T-helper 2 cell (primary cell): ENCODE measurements around the gene ARID1B.
A peak's percentile ranks its signal among the peaks of the same experiment; 100 is the strongest.

Source experiments
- DNase-seq, 5 experiments: peaks; one replicate each; pipeline versions ENCODE4 v3.0.0 to v3.0.0-alpha.2; 2012 to 2022

ARID1B gene

DNA sequence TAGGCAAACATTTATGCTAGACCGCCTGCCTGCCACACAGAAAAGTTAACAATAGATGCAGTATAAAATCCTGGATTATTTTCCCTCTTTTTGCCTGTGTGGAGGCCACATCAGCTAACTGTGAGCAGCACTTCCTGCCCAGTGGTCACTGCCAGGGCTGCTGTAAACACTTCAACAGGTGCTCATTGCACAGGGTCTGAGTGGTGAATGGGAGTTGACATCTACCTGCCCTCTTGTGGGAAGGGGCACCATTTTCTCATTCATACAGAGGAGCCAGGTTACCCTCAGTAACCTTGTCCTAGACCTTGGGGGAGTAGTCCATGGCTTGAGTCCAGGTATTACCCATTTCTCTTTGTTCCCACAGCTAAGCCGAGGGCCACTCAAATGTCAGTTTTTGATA, 310.8 kb downstream of the ARID1B start:
- no peak for DNase-seq

DNA sequence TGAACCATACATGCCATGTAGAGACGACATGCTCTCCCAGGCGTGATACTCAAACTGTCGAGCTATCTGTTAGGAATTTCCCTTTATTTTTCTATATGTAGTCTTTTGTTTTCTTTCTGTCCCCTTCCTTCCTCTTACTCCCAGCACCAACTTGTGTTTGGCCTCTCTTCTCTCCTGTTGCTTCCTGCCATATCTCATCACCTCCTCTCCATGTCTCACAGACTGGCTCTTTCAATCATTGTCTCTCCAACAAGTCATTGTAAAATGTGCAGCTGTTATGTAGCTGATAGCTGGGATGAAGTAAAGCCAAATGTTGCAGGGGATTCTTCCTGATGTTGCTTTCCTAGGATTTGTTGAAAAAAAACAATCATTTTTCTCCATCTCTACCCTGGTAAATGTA, 311.7 kb downstream of the ARID1B start:
- DNase-seq = no peak

DNA sequence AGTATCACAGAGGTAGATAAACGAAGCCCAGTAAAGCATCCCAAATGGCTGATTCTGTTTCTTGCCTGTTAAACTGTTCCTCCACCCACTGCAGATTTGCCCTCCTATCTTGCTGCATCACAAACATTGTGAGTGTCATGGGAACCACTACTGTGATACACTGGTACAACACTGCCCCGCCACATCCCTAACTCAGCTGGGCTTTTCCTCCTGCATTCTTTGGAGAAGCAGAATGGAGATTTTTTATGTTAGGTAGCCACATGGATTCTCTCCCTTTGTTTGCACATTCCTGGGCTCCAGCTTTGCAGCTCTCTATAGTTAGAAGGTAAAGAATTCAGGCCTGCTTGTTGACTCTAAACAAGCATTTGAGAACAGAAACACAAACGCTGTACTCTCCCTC, 312.1 kb downstream of the ARID1B start:
- DNase-seq = no peak

DNA sequence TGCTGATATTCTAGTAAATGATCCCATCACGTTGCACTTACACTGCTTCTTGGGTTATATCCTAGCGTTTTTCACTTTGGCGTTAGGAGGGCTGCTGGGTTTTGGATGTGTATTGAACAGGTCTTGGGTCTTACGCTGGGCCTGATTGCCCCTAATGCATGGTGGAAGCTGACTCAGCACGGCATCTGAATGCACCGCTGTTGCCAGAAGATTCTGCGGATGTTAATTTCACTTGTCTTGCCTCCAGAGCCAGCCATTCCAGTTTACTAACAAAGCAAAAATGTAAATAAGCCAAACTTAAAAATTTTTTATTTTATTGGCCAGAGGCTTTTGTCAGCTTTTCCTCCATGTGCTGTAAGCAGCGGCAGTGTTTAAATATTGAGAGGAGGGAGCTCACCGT, 312.7 kb downstream of the ARID1B start:
- DNase-seq = no peak

DNA sequence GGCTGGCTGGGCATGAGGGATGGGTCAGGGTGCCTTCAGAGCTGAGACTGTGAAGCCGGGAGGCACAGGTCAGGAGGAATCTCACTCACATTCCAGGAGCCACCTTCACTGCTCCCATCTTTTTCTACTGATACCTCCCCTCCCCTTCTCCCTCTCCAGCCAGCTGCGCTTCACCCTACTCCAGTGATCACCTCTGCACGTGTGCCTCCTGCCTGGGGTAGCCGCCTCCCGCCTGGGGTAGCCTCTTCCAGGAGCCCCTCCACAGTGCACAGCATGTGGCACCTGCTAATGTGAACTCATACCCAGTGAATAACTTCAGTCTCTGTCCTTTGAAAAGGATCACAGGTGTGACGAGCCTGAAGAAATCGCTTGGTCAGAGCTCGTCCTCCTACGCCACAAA, 313.6 kb downstream of the ARID1B start:
- no peak for DNase-seq

DNA sequence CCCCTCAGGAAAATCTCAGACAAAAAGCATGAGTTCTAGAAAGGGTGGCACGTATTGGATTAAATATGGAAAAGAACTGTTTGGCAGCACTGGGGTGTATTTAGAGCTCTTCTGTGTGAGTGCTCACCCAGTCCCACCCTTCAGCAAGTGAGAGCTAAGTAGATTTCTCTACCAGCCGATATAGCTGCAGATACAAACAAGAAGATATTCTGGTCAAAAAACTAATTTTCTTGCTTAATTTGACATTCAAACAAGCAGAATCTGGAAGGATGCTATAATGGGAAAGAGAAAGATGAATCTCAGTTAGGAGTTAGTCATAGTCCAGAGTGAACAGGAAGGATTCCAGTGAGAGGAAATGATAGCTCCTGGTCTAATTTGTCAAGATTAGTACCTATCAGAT, 314.1 kb downstream of the ARID1B start:
- no peak for DNase-seq

DNA sequence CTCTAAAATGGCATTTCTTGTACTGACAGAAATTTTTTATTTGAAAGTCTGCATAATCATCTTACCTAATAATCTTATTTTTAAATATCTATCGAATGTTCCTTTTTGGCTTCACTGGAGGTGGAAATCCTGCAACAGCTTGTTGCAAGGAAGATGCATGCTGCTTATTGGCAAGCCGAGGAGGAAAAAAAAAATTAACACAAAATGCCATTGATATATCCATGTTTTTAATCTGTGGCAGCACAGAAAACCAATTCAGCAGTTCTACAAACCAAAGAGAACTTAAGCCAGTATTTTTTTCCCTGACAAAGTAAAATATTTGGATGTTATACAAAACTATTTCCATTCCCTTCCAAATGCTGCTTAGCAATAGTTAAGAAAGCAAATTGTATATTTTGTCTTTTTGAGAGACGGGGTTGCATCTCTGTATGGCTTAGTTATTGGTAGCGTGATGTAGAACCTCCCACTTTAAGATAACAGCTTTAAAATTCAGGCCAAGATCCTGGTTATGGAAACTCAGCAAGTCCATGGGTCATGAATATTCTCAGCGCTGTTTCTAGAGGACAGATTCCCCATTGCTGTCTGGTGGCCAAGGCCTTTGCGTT, 314.8 kb downstream of the ARID1B start:
- DNase-seq = no peak

DNA sequence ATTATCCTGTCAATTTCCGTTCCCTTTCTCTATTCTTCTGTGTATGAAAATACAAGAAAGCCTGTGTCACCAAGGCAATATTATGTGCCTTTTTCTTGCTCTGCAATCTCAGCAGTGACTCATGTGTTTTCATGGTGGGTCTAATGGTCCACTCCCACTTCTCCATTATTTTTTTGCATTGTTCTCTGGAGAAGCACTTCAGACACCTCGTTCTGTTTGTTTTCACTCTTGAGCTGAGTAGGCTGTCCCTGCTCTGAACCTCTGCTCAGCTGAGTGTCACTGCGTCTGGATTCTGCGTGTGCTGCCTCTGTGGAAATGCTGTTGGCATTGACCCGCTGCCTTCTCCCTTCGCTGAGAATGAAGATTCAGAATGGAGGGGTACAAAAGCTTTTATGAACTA, 315.6 kb downstream of the ARID1B start:
- DNase-seq = no peak

DNA sequence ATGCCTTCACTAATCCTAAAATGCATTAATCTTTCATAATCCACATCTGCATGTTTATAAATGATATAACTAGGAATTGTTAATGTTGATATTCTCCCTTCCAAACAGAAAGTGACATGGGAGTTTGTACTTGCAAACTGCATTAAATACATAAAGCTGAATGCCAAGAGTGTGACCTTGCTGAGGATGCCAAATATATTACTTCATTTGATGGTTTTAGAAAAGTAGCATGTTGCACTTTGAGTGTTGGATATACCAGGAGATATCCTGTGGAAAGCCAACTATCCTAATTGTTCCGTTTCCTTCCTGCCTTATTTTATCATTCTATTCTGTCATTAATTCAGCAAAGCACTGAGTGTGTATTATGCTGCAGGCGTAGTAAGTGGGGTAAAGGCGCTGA, 316.4 kb downstream of the ARID1B start:
- DNase-seq = no peak

DNA sequence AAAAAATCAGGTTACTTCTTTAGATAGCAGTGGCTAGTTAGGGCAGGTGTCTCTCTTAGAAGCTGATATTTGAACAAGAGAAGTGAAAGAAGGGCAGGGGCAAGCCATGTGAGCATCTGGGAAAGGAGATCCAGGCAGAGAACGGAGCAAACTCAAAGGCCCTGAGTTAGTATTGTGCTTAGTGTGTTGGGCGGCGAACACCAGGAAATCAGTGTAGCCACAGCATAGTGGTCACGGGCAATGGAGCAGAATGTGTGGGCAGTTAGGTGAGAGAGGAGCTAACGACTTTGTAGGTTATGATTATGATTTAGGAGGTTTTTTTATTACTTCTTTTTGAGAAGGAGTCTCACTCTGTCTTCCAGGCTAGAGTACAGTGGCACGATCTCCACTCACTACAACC, 316.9 kb downstream of the ARID1B start:
- DNase-seq = no peak

DNA sequence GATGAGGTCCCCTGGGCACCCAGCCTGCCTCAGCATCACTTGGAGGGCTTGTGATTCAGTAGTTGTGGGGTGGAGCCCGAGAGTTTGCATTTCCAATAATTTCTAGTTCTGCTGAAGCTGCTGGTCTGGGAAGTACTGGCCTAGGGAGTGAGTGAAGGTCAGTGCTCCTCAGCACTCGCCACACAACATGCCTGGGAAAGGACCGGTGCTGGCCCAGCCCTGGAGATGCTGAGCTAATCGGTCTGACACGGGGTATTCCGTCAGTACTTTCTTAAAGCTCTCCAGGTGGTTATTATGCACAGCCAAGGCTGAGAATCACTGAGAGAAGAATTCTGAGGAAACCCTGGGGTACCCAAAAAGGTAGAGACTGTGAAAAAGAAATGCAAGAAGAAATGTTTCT, 317.9 kb downstream of the ARID1B start:
- DNase-seq = no peak

DNA sequence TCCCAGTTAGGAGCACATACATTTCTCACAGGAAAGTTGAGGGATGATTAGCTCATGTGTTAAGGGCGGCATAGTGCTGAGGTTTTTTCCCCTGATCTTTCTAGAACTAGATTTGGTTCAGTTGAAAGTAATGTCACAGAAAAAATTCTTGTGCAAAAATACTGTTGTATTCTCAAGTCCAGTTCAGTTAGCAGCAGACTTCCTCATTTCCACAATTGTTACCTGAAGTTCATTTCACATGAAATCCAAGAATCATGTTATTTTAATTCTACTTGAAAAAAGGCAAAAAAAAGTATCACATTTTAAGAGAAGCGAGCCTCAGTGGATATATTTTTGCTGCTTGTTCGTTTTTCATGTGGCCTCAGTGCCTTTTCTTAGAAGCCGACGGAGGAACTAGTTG, 318.4 kb downstream of the ARID1B start:
- no peak for DNase-seq

DNA sequence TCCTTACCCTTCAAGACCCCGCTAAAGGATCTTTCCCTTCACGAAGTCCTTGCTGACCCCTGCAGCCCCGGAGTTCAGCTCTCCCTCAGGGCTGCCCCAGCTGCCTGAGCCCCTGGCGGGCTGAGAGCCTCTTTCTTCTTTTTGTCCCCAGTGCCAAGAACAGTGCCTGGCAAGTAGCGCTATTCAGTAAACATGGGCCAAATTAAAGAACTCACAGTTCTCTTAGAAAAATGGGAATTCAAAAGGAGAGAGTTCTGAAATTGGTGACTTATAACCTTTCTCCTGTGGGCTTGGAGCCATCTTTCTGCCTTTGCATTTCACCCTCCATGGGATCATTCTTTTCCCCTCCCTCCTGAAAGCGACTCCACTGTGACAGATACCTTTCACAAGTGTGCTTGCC, 318.9 kb downstream of the ARID1B start:
- DNase-seq = no peak

DNA sequence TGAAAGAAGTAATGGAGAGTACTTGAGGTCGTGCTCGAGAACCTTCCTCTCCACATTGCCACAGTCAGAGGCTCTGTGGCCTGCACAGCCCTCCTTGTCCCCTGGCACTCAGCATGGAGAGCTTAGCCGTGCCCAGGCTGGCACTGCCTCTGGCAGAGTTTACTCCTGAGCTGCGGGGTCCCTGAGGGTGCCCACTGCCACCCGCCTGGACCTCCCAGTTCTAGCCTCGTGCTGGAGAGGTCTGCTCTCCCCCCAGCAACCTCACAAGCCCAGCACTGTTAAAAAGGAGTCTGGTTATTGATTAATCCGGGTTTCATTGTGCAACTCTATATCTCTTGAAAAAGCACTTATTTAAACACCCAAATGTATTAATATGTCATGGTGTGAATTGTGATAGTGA, 319.3 kb downstream of the ARID1B start:
- no peak for DNase-seq

DNA sequence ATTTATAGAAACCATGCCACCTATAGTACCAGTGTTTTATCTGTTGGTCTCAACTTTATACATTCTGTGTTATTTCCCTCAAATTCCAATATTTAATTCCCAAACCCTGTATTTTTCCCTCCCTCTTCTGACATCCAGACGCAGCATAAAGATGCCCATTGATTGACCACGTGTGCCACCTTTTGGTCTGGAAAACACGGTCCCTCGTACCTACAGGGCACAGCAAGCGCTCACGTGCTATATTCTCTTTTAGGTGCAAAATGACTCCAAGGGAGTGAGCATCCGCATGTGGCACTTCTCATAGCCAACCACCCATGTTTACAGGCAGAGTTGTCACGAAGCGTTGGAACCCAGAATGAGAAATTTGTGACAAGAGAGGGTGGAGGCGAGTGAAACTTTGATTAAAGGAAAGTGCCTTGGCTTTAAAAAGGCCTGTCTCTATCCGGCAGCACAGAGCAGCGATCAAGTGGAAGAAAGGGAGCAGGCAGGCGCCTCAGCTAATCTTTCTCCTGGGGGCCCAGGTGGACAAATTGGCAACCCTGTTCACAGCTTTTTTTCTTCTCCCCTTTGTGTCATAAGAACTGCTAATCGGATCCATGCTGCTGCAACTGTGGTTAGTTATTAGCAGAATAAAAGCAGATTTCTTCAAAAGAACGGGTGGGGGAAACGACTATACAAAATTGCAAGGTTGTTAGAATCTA, 320.2 kb downstream of the ARID1B start:
- no peak for DNase-seq

DNA sequence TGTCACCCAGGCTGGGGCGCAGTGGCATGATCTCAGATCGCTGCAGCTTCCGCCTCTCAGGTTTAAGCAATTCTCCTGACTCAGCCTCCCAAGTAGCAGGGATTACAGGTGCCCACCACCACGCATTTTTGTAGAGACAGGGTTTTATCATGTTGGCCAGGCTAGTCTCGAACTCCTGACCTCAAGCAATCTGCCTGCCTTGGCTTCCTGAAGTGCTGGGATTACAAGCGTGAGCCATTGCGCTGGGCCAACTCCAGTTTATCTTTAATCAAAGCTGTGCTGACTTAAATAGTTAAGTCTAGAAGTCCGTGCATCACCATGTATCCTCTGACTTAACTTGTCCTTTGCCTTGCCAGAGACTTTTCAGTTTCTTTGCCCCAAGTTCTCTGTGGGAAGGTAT, 321.8 kb downstream of the ARID1B start:
- no peak for DNase-seq

DNA sequence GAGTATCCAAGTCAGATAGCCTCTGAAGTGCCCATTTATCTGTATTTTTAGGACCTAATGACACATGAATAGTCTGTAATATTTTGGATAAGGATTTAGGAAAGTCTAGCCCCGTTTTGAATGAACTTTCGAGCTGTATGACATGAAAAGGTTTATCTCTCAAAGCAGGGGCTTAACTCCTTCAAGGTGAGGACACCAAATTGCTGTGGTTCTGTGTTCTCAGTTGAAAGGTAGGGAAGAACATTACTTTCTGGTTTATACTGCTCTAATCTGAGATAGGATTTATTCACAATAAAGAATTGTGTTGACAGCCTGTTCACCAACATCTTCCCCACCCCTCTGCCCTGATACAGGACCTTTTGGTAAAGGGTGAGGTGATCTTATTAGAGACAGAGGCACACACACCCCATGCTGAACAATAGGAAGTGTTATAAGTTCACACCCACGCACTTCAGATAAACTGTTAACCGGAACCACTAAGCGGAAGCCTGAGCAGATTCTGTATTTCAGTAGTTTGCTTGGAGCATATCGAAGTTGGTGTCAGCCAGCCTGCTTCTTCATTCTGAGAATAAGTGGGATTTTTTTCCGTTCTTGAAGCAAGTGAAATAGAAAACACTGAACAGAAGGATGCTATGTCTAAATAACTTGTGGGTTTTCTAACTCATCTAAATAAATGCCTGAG, 322.9 kb downstream of the ARID1B start:
- peak in 4 of 5 experiments; percentile 5 to 92 (median 29) for DNase-seq

DNA sequence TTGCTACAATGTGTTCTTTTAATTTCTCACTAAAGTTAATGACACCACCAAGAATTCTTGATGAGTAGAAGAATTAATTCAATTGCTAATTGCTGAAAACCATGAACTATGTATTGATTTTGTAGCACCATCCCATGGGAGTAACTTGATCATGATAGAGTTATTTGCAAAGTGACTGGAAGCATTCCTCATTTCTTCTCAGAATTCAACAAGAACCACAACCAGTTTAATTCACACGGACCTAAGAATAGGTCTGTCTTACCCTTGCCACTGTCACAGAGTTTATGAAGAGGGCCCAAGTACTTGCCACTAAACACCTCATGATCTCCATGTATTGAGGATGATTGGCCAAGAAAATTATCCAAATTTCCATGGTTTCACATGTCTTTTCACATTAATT, 324.0 kb downstream of the ARID1B start:
- DNase-seq = no peak

DNA sequence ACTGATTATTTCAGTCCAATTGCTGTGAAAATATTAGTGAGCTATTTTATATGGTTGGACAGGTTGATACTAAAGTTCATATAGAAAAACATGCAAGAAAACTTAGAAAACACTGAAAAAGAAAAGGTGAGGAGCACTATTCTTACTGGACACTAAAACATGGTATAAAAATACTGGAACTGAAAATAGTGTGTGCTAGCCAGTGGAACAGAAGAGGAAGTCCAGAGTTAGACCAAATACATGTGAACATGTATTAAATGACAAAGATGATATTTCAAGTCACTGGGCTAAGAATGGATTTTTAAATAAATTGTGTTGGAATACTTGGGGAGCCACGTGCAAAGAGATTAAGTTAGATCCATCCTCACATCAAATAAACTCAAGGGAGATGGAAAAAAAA, 327.6 kb downstream of the ARID1B start:
- DNase-seq = no peak

DNA sequence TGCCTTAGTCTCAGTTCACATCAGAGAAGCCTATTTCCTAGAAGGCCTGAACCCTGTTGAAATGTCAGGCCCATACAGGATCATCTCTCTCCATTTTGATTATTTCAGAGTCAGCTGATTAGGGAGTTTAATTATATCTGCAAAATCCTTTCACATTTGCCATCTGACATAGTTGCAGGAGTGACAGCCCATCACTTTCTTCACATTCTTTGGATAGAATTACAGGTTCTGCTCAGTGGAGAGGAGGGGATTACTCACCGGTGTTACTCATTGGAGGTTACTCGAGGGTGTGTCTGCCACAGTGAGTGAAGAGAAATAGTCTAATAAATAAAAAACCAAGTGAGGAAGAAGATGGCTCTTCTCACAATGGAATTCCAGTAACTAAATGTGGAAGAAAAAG, 329.3 kb downstream of the ARID1B start:
- no peak for DNase-seq

DNA sequence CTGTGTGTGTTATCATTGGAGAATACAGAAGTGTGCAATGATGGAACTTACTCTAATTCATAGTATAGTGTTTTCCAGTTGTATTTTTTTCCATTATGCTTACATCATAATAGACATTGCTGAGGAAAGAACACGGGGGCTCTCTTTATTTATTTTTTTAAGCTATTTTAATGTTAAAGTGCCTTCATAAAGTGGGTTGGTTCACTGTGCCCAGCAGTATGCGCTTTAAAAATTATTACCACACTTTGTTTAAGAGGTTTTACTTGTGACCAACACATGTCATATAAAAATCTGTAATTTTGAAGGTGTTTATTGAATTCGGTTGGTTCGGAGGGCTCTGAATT, 330.4 kb downstream of the ARID1B start:
- DNase-seq = no peak

DNA sequence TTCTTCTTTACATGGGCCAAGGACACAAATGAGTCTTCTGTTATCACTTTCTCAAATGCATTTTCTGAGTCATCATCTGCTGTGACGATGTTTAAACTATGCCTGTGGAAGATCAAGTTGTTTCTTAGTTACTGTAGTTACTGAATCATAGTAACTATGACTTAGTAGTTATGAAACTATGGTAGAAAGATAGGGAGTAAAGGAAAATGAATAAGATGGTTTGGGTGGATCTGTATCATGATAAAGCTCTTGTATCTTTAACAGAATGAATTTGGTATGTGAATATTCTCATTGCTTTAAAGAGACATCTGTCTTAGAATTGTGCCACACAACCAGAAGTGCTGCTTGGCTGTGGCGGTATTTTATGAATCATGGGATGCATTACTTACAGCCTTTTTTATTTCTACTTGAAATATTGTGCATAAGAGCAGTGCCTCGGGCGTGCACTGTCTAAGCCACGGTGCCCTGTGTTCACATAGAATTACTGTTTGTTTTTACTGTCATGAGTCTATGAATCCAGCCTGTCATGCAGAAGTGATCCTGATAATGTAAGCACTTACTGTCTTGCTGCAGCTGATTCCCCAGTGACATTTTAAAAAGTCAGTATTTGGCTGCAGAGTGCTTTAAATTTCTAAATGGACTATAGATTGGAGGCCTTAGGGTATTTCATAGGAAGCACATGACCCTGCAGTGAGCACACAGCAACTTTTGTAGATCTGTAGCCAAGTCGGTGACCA, 330.9 kb downstream of the ARID1B start:
- peak in 1 of 5 experiments; percentile 87 for DNase-seq

DNA sequence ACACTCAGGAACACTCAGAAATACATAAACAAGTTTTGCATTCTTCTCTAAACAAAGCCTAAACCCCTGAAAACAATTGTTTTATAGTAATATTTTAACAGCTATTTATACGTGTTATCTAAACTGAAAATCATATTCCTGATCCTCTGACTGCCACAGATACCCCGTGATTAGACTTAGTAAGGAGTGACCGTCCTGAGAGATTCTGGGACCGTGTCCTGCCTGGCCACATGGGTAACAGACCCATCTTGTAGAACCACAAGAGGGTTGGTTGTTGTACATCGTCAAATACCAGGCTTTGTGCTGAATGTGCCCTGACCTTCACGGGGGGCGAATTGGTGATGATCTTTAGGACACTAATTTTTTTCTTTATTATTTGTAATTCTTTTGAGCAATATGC, 331.7 kb downstream of the ARID1B start:
- no peak for DNase-seq

DNA sequence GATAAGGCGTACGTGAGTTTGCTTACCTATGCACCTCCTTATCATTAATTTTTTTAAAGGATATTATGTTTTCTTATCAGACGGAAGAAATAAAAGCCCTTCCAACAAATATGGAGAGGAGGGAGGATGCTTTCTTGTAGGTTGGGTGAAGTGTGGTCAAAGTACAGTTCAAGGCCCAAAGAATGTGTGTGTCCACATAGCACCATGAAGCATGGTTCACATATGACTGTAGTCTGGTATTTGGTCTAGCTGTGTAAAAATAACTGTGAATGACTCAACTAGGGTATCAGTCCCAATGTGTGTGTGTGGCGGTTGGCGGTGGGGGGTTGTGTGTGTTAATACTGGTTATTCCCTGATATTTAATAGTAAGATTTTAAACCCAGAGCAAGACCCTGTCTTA, 333.4 kb downstream of the ARID1B start:
- DNase-seq = no peak
